Activated naive CD4-positive, alpha-beta T cell treated with anti-CD3 and anti-CD28 coated beads, Interleukin-2, amount 50 U/mL, for 16 hours (primary cell): ENCODE results near the gene MANEAL.

Experiments
- DNase-seq: peaks from one replicate; pipeline ENCODE4 v3.0.0-alpha.2; 2020

MANEAL gene

DNA sequence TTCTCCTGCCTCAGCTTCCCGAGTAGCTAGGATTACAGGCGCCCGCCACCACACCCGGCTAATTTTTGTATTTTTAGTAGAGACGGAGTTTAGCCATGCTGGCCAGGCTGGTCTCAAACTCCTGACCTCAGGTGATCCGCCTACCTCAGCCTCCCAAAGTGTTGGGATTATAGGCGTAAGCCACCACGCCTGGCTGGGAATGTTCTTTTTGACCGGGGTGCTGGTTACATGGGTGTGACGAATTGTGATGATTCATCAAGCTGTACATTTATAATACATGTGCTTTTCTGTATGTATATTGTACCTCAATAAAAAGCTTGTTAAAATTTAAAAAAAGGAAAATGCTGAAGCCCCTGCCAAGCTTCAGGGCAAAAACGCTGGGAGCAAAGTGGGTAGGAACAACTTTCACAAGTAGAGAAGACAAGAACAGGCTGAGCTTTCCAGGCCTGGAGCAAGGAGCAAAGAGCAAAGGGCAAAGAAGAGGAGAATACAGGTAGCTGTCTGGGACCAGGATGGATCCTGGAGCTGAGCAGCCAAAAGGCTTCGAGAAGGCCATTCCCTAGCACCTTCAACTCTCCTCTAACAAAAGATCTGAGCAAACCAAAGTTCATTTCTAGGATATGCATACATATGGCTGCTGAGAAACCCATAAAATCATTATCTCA lies 34.9 kb downstream of the MANEAL start:
- DNase-seq = no peak

DNA sequence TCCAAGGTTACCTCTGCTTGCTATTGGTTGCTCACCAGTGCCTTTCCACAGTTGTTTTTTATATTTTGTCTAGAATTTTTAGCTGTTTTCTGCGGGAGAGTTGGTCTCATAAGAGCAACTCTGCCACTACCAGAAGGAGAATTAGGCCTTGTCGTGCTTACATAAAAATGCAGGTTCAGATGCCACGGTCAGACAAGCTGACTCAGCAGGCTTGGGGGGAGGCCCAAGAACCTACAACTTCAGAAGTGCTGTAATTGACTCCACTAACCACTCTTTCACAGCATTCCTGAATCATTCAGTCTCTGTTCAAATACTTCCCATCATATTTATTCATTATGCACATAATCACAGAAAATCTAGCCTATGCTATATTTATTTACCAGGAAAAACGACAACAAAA lies 37.5 kb downstream of the MANEAL start:
- DNase-seq = no peak

DNA sequence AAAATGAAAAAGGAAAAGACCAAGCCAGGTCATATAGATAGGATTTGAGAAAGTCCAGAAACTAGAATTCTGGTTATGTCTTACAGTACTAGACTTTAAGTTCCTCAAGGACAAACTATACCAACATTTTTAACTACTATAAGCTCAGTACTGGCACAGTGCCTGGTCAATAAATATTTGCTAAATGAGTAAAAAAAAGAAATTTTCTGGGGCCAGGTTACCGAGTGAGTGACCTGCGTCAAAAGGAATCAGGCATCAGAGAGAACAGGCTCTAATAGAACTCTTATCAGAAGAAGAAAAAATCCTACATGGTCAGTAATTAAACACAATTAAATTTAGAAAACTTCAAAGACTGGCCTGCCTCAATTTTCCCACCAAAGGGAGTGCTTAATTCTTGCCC lies 38.2 kb downstream of the MANEAL start:
- no peak for DNase-seq

DNA sequence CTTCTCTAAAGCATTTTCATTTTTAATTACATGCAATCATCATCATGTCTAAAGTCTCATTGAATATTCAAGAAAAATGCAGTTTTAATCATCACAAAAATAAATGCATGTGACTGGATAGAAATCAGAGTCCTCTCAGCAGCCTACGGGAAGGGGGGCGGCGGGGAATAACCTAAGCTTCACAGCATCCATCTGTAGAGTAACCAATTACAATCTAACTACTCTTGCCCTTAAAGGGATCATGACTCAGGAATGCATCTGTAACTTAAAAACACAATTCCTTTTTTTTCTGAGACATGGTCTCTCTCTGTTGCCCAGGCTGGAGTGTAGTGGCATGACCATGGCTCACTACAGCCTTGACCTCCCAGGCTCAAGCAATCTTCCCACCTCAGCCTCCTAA lies 43.1 kb downstream of the MANEAL start:
- no peak for DNase-seq

DNA sequence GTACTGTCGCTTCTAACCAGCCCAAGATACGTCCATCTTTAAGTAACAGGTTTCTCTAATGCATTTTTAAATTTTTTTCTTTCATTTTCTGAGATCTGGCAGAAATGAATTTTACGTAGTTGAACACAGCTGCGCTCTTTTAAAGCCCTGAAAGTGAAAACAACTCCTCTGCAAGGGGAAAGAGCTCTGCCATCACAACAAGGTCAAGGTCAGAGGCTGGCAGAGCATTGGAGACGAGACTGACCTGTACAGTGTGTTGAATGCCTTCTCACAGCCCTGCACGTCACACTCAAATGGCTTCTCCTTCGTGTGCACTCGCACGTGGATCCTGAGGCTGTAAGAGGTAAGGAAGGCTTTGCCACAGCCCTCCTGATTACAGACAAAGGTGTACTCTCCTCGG lies 46.0 kb downstream of the MANEAL start:
- no peak for DNase-seq

DNA sequence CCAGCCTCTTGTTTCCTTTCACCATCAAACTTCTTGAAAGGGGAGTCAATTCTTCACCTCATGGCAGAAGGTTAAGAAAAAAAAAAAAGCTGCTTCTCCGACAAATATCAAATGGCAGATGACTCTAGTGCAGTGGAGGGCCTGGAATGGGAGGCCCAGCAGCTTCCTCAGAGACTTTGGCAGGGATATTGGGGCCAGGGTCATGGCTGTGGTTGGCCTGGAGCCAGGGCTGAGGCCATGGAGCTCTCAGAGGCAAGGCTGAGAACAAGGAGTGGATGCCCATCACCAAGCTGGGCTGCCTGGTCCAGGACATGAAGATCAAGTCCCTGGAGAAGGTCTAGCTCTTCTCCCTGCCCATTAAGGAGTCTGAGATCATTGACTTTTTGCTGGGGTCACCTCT lies 47.1 kb downstream of the MANEAL start:
- DNase-seq = no peak

DNA sequence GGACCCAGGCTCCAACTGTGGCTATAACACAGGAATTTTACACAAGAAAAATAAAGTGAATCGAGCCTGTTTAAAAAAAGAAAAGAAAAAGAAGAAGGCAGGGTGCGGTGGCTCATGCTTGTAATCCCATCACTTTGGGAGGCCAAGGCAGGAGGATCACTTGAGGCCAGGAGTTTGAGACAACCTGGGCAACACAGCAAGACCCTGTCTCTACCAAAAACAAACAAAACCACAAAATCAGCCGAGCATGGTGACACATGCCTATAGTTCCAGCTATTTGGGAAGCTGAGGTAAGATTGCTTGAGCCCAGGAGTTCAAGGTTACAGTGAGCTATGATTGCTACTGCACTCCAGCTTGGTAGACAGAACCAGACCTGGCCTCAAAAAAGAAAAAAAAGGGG lies 48.0 kb downstream of the MANEAL start:
- DNase-seq = no peak

DNA sequence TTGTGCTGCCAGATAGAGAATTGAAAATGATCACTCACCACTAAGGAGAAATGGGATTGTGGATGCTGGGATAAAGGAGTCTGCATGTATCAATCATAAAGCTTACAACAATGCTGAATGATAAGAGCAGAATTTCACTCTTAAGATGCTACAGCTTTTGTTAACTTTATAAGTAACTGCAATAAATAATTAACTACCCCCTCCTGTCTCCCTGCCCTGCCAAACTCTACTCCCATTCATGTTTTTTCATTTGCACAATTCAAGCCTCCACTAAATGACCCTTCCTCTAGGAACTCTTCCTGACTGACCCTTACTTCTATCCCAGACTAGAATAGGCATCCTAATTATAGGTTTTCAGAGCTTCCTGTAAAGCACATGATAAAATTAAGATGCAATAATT lies 50.9 kb downstream of the MANEAL start:
- no peak for DNase-seq

DNA sequence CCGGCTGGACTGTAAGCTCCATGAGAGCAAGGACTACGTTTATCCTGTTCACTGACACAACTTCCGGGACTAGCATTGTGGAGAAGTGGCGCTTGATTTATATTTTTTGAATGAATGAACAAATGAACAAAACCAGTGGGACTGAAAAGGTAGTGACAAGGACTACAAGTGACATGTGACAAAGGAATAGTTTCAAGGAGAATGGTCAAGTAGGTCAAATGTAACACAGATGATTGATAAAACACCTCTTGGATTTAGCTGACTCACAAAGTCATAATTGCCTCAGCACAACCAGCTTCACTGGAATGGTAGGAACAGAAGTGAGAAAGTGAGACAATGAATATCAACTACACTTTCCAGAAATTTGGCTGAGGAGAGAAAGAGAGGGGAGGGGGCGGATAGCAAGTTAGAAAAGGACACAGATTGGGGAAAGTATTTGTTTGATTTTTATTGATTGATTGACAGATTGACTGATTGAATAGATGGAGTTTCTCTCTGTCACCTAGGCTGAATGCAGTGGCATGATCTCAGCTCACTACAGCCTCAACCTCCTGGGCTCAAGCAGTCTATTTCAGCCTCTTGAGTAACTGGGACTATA lies 51.5 kb downstream of the MANEAL start:
- no peak for DNase-seq

DNA sequence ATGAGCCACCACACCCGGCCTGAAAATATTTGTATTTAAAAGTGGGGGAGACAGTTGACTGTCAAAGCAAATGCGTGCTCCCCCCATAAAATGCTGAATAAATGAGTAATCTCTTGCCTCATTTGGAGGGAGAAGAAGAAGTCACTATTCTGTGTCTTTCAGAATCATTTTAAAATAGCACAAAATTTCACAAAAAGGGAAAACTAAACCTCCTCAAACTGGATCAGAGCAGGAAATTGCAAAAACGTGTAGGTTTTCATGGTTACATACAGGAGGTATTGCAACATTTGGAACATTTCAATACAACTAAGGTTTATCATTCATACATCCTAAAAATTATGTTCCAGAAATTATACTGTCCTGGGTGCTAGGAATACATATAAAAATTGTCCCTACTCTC lies 52.1 kb downstream of the MANEAL start:
- DNase-seq = no peak

DNA sequence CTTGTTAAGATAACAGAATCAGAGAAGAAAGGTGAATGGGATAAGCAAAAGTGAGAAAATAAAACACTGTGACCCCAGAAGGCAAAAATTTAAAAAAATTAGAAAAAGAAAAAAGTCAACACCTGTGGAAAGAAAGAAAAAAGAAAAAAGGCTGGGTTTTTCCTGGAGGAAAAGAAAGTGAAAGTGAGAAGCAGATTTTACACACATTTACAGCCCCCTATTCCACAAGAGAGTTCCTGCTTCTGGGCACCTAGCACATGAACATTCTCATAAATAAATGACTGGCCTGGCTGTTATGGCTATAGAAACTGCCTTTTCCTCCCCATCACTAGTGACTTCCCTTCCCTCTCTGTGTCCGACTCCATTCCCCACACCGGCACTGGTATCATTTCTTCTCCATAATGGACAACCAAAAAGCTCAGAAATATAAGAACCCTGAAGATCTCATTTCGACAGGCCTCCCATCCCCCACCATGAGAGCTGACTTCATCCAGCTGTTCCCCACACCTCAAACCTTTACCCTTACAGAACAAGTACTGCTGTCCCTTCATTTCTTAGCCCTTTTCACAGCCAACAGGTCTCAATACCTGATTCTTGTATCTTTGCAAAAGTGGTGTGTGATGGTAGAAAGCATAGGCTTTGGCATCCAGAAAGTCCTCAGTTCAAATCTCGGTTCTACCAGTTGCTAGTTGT lies 53.1 kb downstream of the MANEAL start:
- DNase-seq = no peak

DNA sequence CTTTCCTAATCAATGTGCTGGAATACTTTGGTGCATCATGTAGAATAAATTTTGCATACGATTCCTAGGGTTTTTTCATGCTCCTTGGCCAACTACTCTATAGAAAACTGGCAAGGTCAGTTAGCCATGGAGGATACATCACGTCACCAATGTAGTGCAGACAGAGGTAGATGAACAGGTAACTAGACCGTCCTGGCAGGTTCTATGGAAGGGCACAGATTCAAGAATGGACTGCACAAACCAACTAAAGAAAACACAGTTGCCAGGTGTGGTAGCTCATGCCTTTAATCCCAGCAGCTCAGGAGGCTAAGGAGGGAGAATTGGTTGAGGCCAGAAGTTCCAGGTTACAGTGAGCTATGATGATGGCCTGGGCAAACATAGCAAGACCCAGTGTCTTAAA lies 55.8 kb downstream of the MANEAL start:
- DNase-seq = no peak

DNA sequence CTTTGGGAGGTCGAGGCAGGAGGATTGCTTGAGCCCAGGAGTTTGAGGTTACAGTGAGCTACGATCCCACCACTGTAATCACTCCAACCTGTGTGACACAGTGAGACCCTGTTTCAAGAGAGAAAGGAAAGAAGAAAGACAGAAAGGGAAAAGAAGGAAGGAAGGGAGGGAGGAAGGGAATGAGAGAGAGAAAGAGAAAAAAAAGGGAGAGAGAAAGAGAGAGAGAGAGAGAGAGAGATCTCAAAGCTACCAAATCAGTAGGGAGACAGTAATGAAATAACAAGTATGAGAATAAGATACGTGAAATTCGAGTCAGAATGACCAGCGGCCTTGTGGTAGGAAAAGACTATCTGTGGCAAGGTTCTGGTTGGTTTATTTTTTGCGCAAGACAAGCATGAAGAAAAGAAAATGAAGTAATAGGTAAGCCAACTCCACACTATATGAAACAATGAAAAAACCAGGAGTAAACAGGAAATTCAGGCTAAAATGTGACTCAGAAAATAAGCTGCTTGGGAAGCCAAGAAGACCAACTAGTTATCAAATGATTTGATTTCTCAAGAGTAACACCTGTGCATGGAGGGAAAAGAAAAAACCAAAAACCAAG lies 56.8 kb downstream of the MANEAL start:
- DNase-seq = no peak
